Left cardiac atrium (tissue), 4 donors: ENCODE data around the gene MEGF10. TPM values are rescaled to one million over a fixed set of nuclear protein-coding genes. Genes with fewer than 3 reads are reported as not detected.
"Not testable (repeated sequence)": the region's sequence is repeated elsewhere in the genome, so short reads cannot be mapped to it uniquely, and the experiment has no call there.

Experiments
- ATAC-seq, 2 donors: fragments of 200-7000 bp; cut with Tn5 transposase; one replicate each; pipeline ENCODE4 v1.9.1; 2020; ENCODE audit warnings: mild to moderate bottlenecking in 2 of 2, moderate library complexity in 2 of 2
- DNase-seq: peaks from one replicate; pipeline ENCODE4 v3.0.0-alpha.2; 2020
- intact Hi-C, 2 donors: fragments of 100-400 bp; cut with DNase I; formaldehyde crosslinking; loops; one replicate each; pipeline versions ENCODE4 v1.14.1 to v1.15.1; 2022 to 2023
- long read RNA-seq: library from polyadenylated mRNA; unstranded; transcript quantifications from one replicate; pipeline ENCODE4 v2.0.0, GENCODE V29; 2021
- total RNA-seq, 2 donors: library from RNA; stranded (reverse); fragmentation: NEBNext Ultra II Directional; extraction: Animal tissue kit (Norgen Biotek cat#: 25700); gene quantifications; one replicate each; pipeline ENCODE4 v1.2.1, GENCODE V29; 2021
- donor health status: DM: no; HTN: yes; CAD: no.
- donor health status: DM: no; HTN: yes; CAD: no; lungs with severe emphysema.
- donor health status: DM: yes; HTN: yes; CAD: no.
- donor health status: Dilated cardiomyopathy.

The MEGF10 gene
- total RNA-seq, result 1 to 10 TPM; 1.1 to 1.2 TPM
- long read RNA-seq, partial matches to known transcripts, result 1 of 1 reads
- long read RNA-seq, other reads (novel, unspliced or antisense), result 0 of 1 reads

- peak; percentile 89 to 92 for ATAC-seq
- DNase-seq, result peak; percentile 46
- intact Hi-C loops, result loop anchor here (2.0 to 5.0 kb wide), 3 partner anchors 151 to 202 kb away; no protein-coding TSS in a partner anchor
Measured at GRCh38 chr5:127290019-127290945, at the start of gene MEGF10. MEGF10 (plus strand) TSS chr5:127290796; CDS start chr5:127331309, 40,513 bp downstream.

GRCh38 chr5:127243011-127243410 is 47.6 kb upstream of the MEGF10 start:
- no peak for ATAC-seq
- intact Hi-C loops, result no loop called here

GRCh38 chr5:127254729-127255284 is 35.8 kb upstream of the MEGF10 start:
- intact Hi-C loops, result no loop called here
- ATAC-seq, result no peak
- DNase-seq, result no peak

More at GRCh38 chr5:127243011-127243410, 47.6 kb upstream of the MEGF10 start:
- no peak for DNase-seq

- no peak for DNase-seq
- intact Hi-C loops, result no loop called here
- ATAC-seq, result no peak
Measured at GRCh38 chr5:127256886-127257597, 33.6 kb upstream of the MEGF10 start.

GRCh38 chr5:127260686-127261085 is 29.9 kb upstream of the MEGF10 start:
- no peak for ATAC-seq
- no peak for DNase-seq
- intact Hi-C loops, result no loop called here

- ATAC-seq, intact Hi-C loops, DNase-seq: not testable (repeated sequence)
Measured at GRCh38 chr5:127265473-127265872, 25.1 kb upstream of the MEGF10 start.

- ATAC-seq, DNase-seq, intact Hi-C loops: not testable (repeated sequence)
Measured at GRCh38 chr5:127268342-127268741, 22.3 kb upstream of the MEGF10 start.

GRCh38 chr5:127270713-127271112 is 19.9 kb upstream of the MEGF10 start:
- intact Hi-C loops, ATAC-seq, DNase-seq: not testable (repeated sequence)

- no peak for ATAC-seq
Measured at GRCh38 chr5:127275641-127276193, 14.9 kb upstream of the MEGF10 start.

GRCh38 chr5:127280491-127281220 is 9.9 kb upstream of the MEGF10 start:
- DNase-seq, result no peak
- ATAC-seq, result no peak
- intact Hi-C loops, result no loop called here

More at GRCh38 chr5:127275641-127276193, 14.9 kb upstream of the MEGF10 start:
- DNase-seq, result no peak
- intact Hi-C loops, result no loop called here

GRCh38 chr5:127281609-127282008 is 9.0 kb upstream of the MEGF10 start:
- no peak for DNase-seq
- intact Hi-C loops, result no loop called here
- no peak for ATAC-seq

- intact Hi-C loops, result no loop called here
- no peak for ATAC-seq
- DNase-seq, result no peak
Measured at GRCh38 chr5:127288676-127289075, 1.9 kb upstream of the MEGF10 start.

- DNase-seq, result no peak
- no peak for ATAC-seq
- intact Hi-C loops, result loop anchor here (2.0 to 5.0 kb wide), 3 partner anchors 150 to 201 kb away; no protein-coding TSS in a partner anchor
Measured at GRCh38 chr5:127290946-127291693, 524 bp downstream of the MEGF10 start.

GRCh38 chr5:127292030-127292735 is 1.6 kb downstream of the MEGF10 start:
- ATAC-seq, result no peak
- no peak for DNase-seq
- intact Hi-C loops, result loop anchor here (5.0 kb wide), 2 partner anchors 150 to 200 kb away; no protein-coding TSS in a partner anchor

- DNase-seq (no peak), ATAC-seq (no peak)
- intact Hi-C loops, result loop anchor here (5.0 kb wide), 2 partner anchors 149 to 199 kb away; no protein-coding TSS in a partner anchor
Measured at GRCh38 chr5:127293373-127293772, 2.8 kb downstream of the MEGF10 start.

- ATAC-seq (no peak), DNase-seq (no peak)
- intact Hi-C loops, result loop anchor here (5.0 kb wide), 2 partner anchors 147 to 197 kb away; no protein-coding TSS in a partner anchor
Measured at GRCh38 chr5:127294829-127295228, 4.2 kb downstream of the MEGF10 start.

- ATAC-seq, result no peak
- no peak for DNase-seq
- intact Hi-C loops, result no loop called here
Measured at GRCh38 chr5:127295454-127295853, 4.9 kb downstream of the MEGF10 start.
